B cell (primary cell): ENCODE results near the gene TRABD2B. TPM values are rescaled to one million over a fixed set of nuclear protein-coding genes. Genes with fewer than 3 reads are reported as not detected.

ENCODE experiments used
- ATAC-seq: fragments of 200-7000 bp; cut with Tn5 transposase; one replicate; pipeline ENCODE4 v1.10.0; 2021; ENCODE audit warnings: low read depth, mild to moderate bottlenecking, moderate number of reproducible peaks, moderate library complexity
- CTCF ChIA-PET: fragments of 350-600 bp; sonication (Branson Sonifier 250); formaldehyde crosslinking; loops from one replicate; lab custom pipeline; 2021; ENCODE audit warnings: antibody characterized with exemption, inconsistent platforms; lab: Charles Lee
- POLR2A ChIA-PET: fragments of 350-600 bp; sonication (Branson Sonifier 250); formaldehyde crosslinking; loops from one replicate; lab custom pipeline; 2021; ENCODE audit warnings: antibody characterized with exemption; lab: Charles Lee
- DNase-seq: peaks from one replicate; pipeline ENCODE4 v3.0.0; 2013
- H2AFZ ChIP-seq: 2 replicates; pipeline ENCODE4 v1.6.1; 2012; ENCODE audit warnings: mild to moderate bottlenecking, low read depth, low read length; ENCODE audit not compliant: insufficient read depth, poor library complexity, severe bottlenecking
- H3K27ac ChIP-seq, 2 donors: 1 replicate in 1 of 2; 2 replicates in 1 of 2; pipeline ENCODE4 v1.5.1; 2012 to 2013; ENCODE audit warnings: low read length in 2 of 2, mild to moderate bottlenecking in 2 of 2, moderate library complexity in 1 of 2
- H3K27me3 ChIP-seq, 4 experiments: fragments of 200-600 bp in 1 of 4; sonication (generic) in 1 of 4; replicated peaks in 1 of 4; 1 replicate in 2 of 4; 2 replicates in 2 of 4; pipeline versions ENCODE4 v1.6.1 to v1.7.0; 2013 to 2016; ENCODE audit warnings: low read length in 3 of 4, mild to moderate bottlenecking in 2 of 4, mixed read lengths in 1 of 4, moderate library complexity in 1 of 4; ENCODE audit not compliant: insufficient read depth in 4 of 4, control insufficient read depth in 3 of 4; ENCODE audit errors: control extremely low read depth in 1 of 4
- H3K36me3 ChIP-seq, 2 experiments: replicated peaks in 1 of 2; 1 replicate in 1 of 2; 2 replicates in 1 of 2; pipeline versions ENCODE4 v1.6.1 to v1.7.1; 2013; ENCODE audit warnings: low read length in 1 of 2; ENCODE audit not compliant: insufficient read depth in 2 of 2, control insufficient read depth in 1 of 2; ENCODE audit errors: control extremely low read depth in 1 of 2, extremely low read depth in 1 of 2
- H3K4me1 ChIP-seq, 2 donors: fragments of 200-600 bp in 1 of 2; sonication (generic) in 1 of 2; 1 replicate in 1 of 2; 2 replicates in 1 of 2; pipeline versions ENCODE4 v1.5.1 to v1.6.1; 2013 to 2017; ENCODE audit warnings: low read length in 2 of 2; ENCODE audit not compliant: control insufficient read depth in 2 of 2, insufficient read depth in 2 of 2
- H3K4me2 ChIP-seq: replicated peaks from 2 replicates; pipeline ENCODE3; 2012; ENCODE audit warnings: mild to moderate bottlenecking, low read depth, low read length; ENCODE audit not compliant: poor library complexity, severe bottlenecking
- H3K4me3 ChIP-seq, 5 experiments: fragments of 200-600 bp in 1 of 5; sonication (generic) in 1 of 5; 1 replicate in 3 of 5; 2 replicates in 2 of 5; pipeline versions ENCODE4 v1.5.1 to v1.7.0; 2011 to 2016; ENCODE audit warnings: low read length in 4 of 5, mild to moderate bottlenecking in 4 of 5, low read depth in 2 of 5, control low read depth in 1 of 5, moderate library complexity in 1 of 5; ENCODE audit not compliant: insufficient read depth in 1 of 5; ENCODE audit errors: control extremely low read depth in 1 of 5, extremely low read depth in 1 of 5
- H3K79me2 ChIP-seq: fragments of 200-600 bp; sonication (generic); one replicate; pipeline ENCODE4 v1.6.0; 2016; ENCODE audit warnings: low read length; ENCODE audit not compliant: control insufficient read depth, insufficient read depth
- H3K9ac ChIP-seq: fragments of 200-600 bp; sonication (generic); 2 replicates; pipeline ENCODE4 v1.6.1; 2017; ENCODE audit warnings: mild to moderate bottlenecking, low read length, moderate library complexity
- H3K9me3 ChIP-seq, 3 donors: one replicate each; pipeline versions ENCODE4 v1.6.1 to v1.7.1; 2013; ENCODE audit warnings: low read length in 2 of 3; ENCODE audit not compliant: control insufficient read depth in 2 of 3, insufficient read depth in 1 of 3; ENCODE audit errors: control extremely low read depth in 1 of 3
- H4K20me1 ChIP-seq: 2 replicates; pipeline ENCODE4 v1.6.0; 2012; ENCODE audit warnings: mild to moderate bottlenecking, low read length; ENCODE audit not compliant: insufficient read depth, control insufficient read depth, poor library complexity, severe bottlenecking
- H3K27ac Mint-ChIP-seq: one replicate; pipeline ENCODE4 v1.8.0; 2021; ENCODE audit warnings: mixed read lengths
- H3K27me3 Mint-ChIP-seq: one replicate; pipeline ENCODE4 v1.8.0; 2021; ENCODE audit warnings: mixed read lengths
- H3K4me1 Mint-ChIP-seq: one replicate; pipeline ENCODE4 v1.8.0; 2021; ENCODE audit warnings: mixed read lengths
- H3K4me3 Mint-ChIP-seq: one replicate; pipeline ENCODE4 v1.8.0; 2021; ENCODE audit warnings: mixed read lengths
- H3K9me3 Mint-ChIP-seq: one replicate; pipeline ENCODE4 v1.8.0; 2022; ENCODE audit warnings: mixed read lengths; ENCODE audit not compliant: insufficient read depth
- EZH2 ChIP-seq: IDR thresholded peaks from 2 replicates; pipeline ENCODE4 v1.6.1; 2012; ENCODE audit warnings: borderline replicate concordance, low read depth, mild to moderate bottlenecking, moderate library complexity, low read length; ENCODE audit not compliant: insufficient read depth, poor library complexity, severe bottlenecking
- WGBS: methylation state at CpG from one replicate; pipeline ENCODE4 v1.1.5; 2013; ENCODE audit warnings: missing lambda C conversion rate; ENCODE audit not compliant: insufficient coverage; 5-methylcytosine and 5-hydroxymethylcytosine counted together
- intact Hi-C: fragments of 100-400 bp; cut with micrococcal nuclease; formaldehyde crosslinking; loops from one replicate; pipeline ENCODE4 v1.10.0; 2022
- polyA plus RNA-seq: library from polyadenylated mRNA; depleted of rRNA; stranded (reverse); fragments of >200 nt; gene quantifications from 2 replicates; pipeline ENCODE4 v1.2.3, GENCODE V29; 2012
- total RNA-seq, 2 donors: library from RNA; stranded (reverse); fragments of 120-200 nt in 1 of 2; gene quantifications; 1 replicate in 1 of 2; 2 replicates in 1 of 2; pipeline versions ENCODE4 v1.2.3 to v1.2.4, GENCODE V29; 2013 to 2022
- TF ChIP-seq, protein P1 (sequence below): fragments of 200-600 bp; IDR thresholded peaks from one replicate; pipeline ENCODE4 v1.8.0; 2022; ENCODE audit warnings: antibody characterized with exemption, mild to moderate bottlenecking

Gene TRABD2B
- total and polyA plus RNA-seq, 2 donors (not counting 1 experiment from before 2014, with no cell fraction given), result not detected

DNA sequence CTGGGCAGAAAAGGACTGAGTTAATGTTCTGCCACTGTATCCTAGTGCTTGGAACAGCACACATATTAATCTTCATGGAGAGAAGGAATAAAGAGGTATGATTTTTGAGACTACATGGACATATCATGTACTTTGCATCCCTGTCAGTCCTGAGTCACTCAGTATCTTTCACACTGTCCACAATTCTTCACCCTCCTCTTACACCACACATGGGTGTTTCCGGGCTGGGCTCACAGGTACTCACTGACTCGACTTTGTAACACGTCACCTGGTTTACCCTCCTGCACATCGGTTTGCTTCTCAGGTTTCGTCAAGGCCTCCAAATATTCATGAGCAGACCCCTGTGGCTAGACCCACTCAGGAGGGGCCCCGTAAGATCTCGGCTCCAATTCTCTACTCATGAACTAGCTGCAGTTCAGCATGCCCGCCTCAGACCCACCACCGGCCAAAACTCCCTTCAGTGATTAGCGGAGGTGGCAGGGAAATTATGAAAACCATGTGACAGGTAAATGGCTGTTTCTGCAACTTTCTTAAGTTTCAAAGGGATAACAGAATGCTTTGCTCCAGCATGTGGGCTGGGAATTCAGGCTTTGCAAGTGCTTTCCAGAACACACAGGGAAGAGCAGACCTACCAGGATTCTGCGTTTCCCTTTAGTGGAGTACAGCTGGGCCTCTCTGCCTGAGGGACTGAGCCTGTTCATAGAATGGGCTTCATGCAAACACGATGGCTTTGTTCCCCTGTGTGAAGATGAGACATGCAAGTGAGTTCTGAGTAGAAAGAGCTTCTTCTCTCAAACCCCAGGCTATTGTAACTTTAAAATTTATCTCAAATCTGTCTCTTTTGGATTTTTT lies 31.3 kb upstream of the TRABD2B start:
- Histone ChIP-seq H3K9ac (no peak overlapping the region), H3K36me3 (no peaks in the 10 kb centered on the region), H2AFZ (no peak overlapping the region), H3K4me3 (no peak overlapping the region), H3K4me2 (no peak overlapping the region), H3K27me3 (no peaks in the 10 kb centered on the region), H4K20me1 (no peaks in the 10 kb centered on the region), H3K27ac (no peak overlapping the region), H3K9me3 (no peaks in the 10 kb centered on the region), H3K4me1 (no peaks in the 10 kb centered on the region), H3K79me2 (no peaks in the 10 kb centered on the region)
- intact Hi-C loops, result no loop called here
- Mint-ChIP-seq H3K27me3 (peaks cover 9% of the 10 kb centered on the region), H3K4me3 (no peak overlapping the region), H3K4me1 (no peaks in the 10 kb centered on the region), H3K9me3 (no peaks in the 10 kb centered on the region), H3K27ac (no peak overlapping the region)
- 97% methylated on average over 10 of the region's 12 CpGs for WGBS
- ChIA-PET CTCF (no interaction called here), POLR2A (no interaction called here)
- TF ChIP-seq, protein P1, sequence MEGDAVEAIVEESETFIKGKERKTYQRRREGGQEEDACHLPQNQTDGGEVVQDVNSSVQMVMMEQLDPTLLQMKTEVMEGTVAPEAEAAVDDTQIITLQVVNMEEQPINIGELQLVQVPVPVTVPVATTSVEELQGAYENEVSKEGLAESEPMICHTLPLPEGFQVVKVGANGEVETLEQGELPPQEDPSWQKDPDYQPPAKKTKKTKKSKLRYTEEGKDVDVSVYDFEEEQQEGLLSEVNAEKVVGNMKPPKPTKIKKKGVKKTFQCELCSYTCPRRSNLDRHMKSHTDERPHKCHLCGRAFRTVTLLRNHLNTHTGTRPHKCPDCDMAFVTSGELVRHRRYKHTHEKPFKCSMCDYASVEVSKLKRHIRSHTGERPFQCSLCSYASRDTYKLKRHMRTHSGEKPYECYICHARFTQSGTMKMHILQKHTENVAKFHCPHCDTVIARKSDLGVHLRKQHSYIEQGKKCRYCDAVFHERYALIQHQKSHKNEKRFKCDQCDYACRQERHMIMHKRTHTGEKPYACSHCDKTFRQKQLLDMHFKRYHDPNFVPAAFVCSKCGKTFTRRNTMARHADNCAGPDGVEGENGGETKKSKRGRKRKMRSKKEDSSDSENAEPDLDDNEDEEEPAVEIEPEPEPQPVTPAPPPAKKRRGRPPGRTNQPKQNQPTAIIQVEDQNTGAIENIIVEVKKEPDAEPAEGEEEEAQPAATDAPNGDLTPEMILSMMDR, result no peak
- no peak for TF ChIP-seq EZH2
- DNase-seq (no peak), ATAC-seq (no peak)

DNA sequence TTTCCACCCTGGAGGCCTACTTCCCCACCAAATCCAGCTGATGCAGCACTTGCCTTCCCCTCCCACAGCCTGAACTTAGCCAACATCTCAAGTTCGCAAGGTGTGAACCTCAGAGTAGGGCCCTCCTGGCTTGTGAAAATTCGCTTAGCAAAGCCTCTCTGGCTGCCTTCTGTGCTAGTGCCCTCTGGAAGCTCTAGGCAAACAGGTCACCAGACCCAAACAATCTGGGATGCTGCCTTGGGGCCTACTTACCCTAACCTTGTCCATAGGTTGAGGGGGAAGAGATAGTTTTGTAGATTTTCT lies 30.3 kb upstream of the TRABD2B start:
- CTCF ChIA-PET, result no interaction called here
- TF ChIP-seq EZH2, result no peak
- TF ChIP-seq, protein P1, result no peak
- DNase-seq (no peak), ATAC-seq (no peak)
- peaks cover 8% of the 10 kb centered on the region for H3K27me3 Mint-ChIP-seq
- no peak overlapping the region for H3K4me3 Mint-ChIP-seq
- Histone ChIP-seq H3K4me2 (no peak overlapping the region), H3K79me2 (no peaks in the 10 kb centered on the region), H3K27me3 (no peaks in the 10 kb centered on the region), H3K36me3 (no peaks in the 10 kb centered on the region), H2AFZ (no peak overlapping the region), H4K20me1 (no peaks in the 10 kb centered on the region), H3K9me3 (no peaks in the 10 kb centered on the region), H3K4me1 (no peaks in the 10 kb centered on the region), H3K4me3 (no peak overlapping the region), H3K9ac (no peak overlapping the region), H3K27ac (no peak overlapping the region)
- no peaks in the 10 kb centered on the region for H3K4me1 Mint-ChIP-seq
- H3K9me3 Mint-ChIP-seq, result no peaks in the 10 kb centered on the region
- intact Hi-C loops, result no loop called here
- H3K27ac Mint-ChIP-seq, result no peak overlapping the region
- POLR2A ChIA-PET, result no interaction called here
- WGBS, result 93% methylated on average over 2 of the region's 2 CpGs
